Adrenal gland (tissue), 5 donors: ENCODE data around the gene TTC9C.

Experiments used
- CTCF ChIP-seq, 6 experiments: fragments of 450-650 bp in 4 of 6; fragments of 200-600 bp in 2 of 6; sonication (generic) in 1 of 6; IDR thresholded peaks; 1 replicate in 5 of 6; 2 replicates in 1 of 6; pipeline versions ENCODE4 v1.5.1 to v1.8.0; 2016 to 2021; ENCODE audit warnings: antibody characterized with exemption in 6 of 6, mild to moderate bottlenecking in 2 of 6, moderate library complexity in 1 of 6
- POLR2A ChIP-seq, 2 donors: fragments of 450-650 bp; IDR thresholded peaks; one replicate each; pipeline ENCODE4 v1.6.1; 2017; ENCODE audit warnings: antibody characterized with exemption in 2 of 2, mild to moderate bottlenecking in 2 of 2, moderate library complexity in 1 of 2
- donor health status: DM: no; HTN: no; CAD: no.

- TF ChIP-seq POLR2A (IDR thresholded peaks at IDR 0.05) (no peak), CTCF (IDR thresholded peaks at IDR 0.05) (no peak)
Measured at GRCh38 chr11:62721994-62722393, 6.3 kb upstream of the TTC9C start.
